ENCODE measurements around the gene TBX21. TPM values are rescaled to one million over a fixed set of nuclear protein-coding genes. Genes with fewer than 3 reads are reported as not detected.
A peak's percentile ranks its signal among the peaks of the same experiment; 100 is the strongest.

The TBX21 gene
- total RNA-seq, 8 experiments from 2014 or later, result 0.04 to 0.38 (median 0.14) TPM; not detected in 3

- Histone ChIP-seq H3K4me3 (no peak overlapping the region), H3K27ac (no peak overlapping the region), H3K4me1 (replicated peaks in 1 of 2) (peaks cover 0 to 10% of the 10 kb centered on the region in 2 donors)
- ATAC-seq (replicated peaks in 6 of 8), result peak in 7 of 8 experiments; percentile 27 to 70 (median 32)
- 0% methylated on average over 5 of the region's 36 CpGs; no CpG with 5 or more reads in 9 of the 10 experiments for WGBS, 10 experiments
- in situ Hi-C loops (cut with MboI; ENCODE audit: low pct_unique_long_range_greater_than_20kb in 2 of 9, low sequenced_read_pairs in 9 of 9, unreplicated experiment in 9 of 9), result no loop called here
Measured at GRCh38 chr17:47720754-47721533, 12.1 kb upstream of the TBX21 start.

- H3K4me3 ChIP-seq, result no peak overlapping the region
- peaks cover 0 to 10% of the 10 kb centered on the region in 2 donors for H3K4me1 ChIP-seq (replicated peaks in 1 of 2)
- WGBS, 10 experiments, result 0 to 60% (median 40%) methylated on average over 1 to 4 of the region's 8 CpGs; no CpG with 5 or more reads in 4 of the 10 experiments
- H3K27ac ChIP-seq, result no peak overlapping the region
- in situ Hi-C loops (cut with MboI; ENCODE audit: low pct_unique_long_range_greater_than_20kb in 2 of 9, low sequenced_read_pairs in 9 of 9, unreplicated experiment in 9 of 9), result no loop called here
- ATAC-seq (replicated peaks in 6 of 8), result no peak
Measured at GRCh38 chr17:47721725-47722124, 11.3 kb upstream of the TBX21 start.

GRCh38 chr17:47724705-47725104, 8.3 kb upstream of the TBX21 start:
- Histone ChIP-seq H3K4me1 (replicated peaks in 1 of 2) (no peaks in the 10 kb centered on the region), H3K4me3 (no peak overlapping the region), H3K27ac (no peak overlapping the region)
- WGBS, 10 experiments, result 0 to 50% (median 35%) methylated on average over 1 to 2 of the region's 2 CpGs; no CpG with 5 or more reads in 4 of the 10 experiments
- in situ Hi-C loops (cut with MboI; ENCODE audit: low pct_unique_long_range_greater_than_20kb in 2 of 9, low sequenced_read_pairs in 9 of 9, unreplicated experiment in 9 of 9), result no loop called here
- no peak for ATAC-seq (replicated peaks in 6 of 8)

- Histone ChIP-seq H3K27ac (no peak overlapping the region), H3K4me1 (replicated peaks in 1 of 2) (no peaks in the 10 kb centered on the region), H3K4me3 (no peak overlapping the region)
- no CpG with 5 or more reads among the region's 13 CpGs for WGBS, 10 experiments
- ATAC-seq (replicated peaks in 6 of 8), result no peak
- in situ Hi-C loops (cut with MboI; ENCODE audit: low pct_unique_long_range_greater_than_20kb in 2 of 9, low sequenced_read_pairs in 9 of 9, unreplicated experiment in 9 of 9), result no loop called here
Measured at GRCh38 chr17:47725446-47726111, 7.5 kb upstream of the TBX21 start.

- 40 to 74% (median 60%) methylated on average over 1 to 6 of the region's 12 CpGs; no CpG with 5 or more reads in 5 of the 10 experiments for WGBS, 10 experiments
- peak in 1 of 8 experiments; percentile 14 for ATAC-seq (replicated peaks in 6 of 8)
Measured at GRCh38 chr17:47726796-47727703, 6.0 kb upstream of the TBX21 start.

GRCh38 chr17:47727704-47728036, 5.4 kb upstream of the TBX21 start:
- WGBS, 10 experiments, result 18 to 29% methylated on average over 1 to 3 of the region's 9 CpGs; no CpG with 5 or more reads in 8 of the 10 experiments
- in situ Hi-C loops (cut with MboI; ENCODE audit: low pct_unique_long_range_greater_than_20kb in 2 of 9, low sequenced_read_pairs in 9 of 9, unreplicated experiment in 9 of 9), result no loop called here
- Histone ChIP-seq H3K27ac (no peak overlapping the region), H3K4me1 (replicated peaks in 1 of 2) (no peaks in the 10 kb centered on the region), H3K4me3 (no peak overlapping the region)
- no peak for ATAC-seq (replicated peaks in 6 of 8)

More at GRCh38 chr17:47726796-47727703, 6.0 kb upstream of the TBX21 start:
- no peak overlapping the region for H3K27ac ChIP-seq
- in situ Hi-C loops (cut with MboI; ENCODE audit: low pct_unique_long_range_greater_than_20kb in 2 of 9, low sequenced_read_pairs in 9 of 9, unreplicated experiment in 9 of 9), result no loop called here
- H3K4me1 ChIP-seq (replicated peaks in 1 of 2), result no peaks in the 10 kb centered on the region
- H3K4me3 ChIP-seq, result no peak overlapping the region

DNA sequence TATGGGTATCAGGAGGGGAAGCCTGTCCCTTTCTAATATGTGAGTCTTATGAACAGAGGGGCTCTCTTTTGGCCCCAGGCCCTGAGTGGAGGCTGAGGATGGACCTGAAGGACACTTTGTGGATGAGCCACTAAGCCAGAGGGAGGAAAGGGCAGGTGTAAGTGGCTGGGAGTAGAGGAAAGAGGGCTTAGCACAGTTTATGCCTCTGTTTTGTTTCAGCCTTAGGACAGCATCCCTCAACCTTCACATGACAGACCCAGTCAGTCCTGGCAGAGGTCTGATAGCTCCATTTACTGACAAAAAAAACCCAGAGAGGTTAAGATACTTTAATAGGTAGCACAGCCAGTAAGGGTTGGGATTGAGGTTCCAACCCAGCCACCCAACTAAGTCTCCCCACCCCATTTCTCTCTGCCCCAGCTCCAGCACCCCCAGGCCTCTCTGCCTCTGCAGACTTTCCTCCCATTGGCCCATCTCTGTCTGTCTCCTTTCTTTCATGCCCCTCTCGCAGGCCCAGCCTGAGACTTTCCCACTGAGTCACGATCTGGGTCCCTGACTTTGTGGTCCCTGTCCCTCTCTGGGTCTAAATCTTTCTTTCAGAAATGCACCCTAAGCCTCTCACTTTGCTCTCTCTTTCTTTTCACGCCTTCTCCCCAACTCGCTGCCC, 4.7 kb upstream of the TBX21 start:
- ATAC-seq (replicated peaks in 6 of 8), result no peak

GRCh38 chr17:47729476-47729875, 3.6 kb upstream of the TBX21 start:
- 27 to 46% (median 40%) methylated on average over 1 to 6 of the region's 8 CpGs; no CpG with 5 or more reads in 4 of the 10 experiments for WGBS, 10 experiments
- H3K4me3 ChIP-seq, result no peak overlapping the region
- H3K27ac ChIP-seq, result no peak overlapping the region
- H3K4me1 ChIP-seq (replicated peaks in 1 of 2), result peaks cover 0 to 3% of the 10 kb centered on the region in 2 donors
- ATAC-seq (replicated peaks in 6 of 8), result no peak
- in situ Hi-C loops (cut with MboI; ENCODE audit: low pct_unique_long_range_greater_than_20kb in 2 of 9, low sequenced_read_pairs in 9 of 9, unreplicated experiment in 9 of 9), result no loop called here

More for the DNA sequence above, 4.7 kb upstream of the TBX21 start:
- in situ Hi-C loops (cut with MboI; ENCODE audit: low pct_unique_long_range_greater_than_20kb in 2 of 9, low sequenced_read_pairs in 9 of 9, unreplicated experiment in 9 of 9), result no loop called here
- Histone ChIP-seq H3K4me3 (no peak overlapping the region), H3K4me1 (replicated peaks in 1 of 2) (no peaks in the 10 kb centered on the region), H3K27ac (no peak overlapping the region)
- 41 to 83% (median 61%) methylated on average over 1 to 4 of the region's 4 CpGs; no CpG with 5 or more reads in 4 of the 10 experiments for WGBS, 10 experiments

DNA sequence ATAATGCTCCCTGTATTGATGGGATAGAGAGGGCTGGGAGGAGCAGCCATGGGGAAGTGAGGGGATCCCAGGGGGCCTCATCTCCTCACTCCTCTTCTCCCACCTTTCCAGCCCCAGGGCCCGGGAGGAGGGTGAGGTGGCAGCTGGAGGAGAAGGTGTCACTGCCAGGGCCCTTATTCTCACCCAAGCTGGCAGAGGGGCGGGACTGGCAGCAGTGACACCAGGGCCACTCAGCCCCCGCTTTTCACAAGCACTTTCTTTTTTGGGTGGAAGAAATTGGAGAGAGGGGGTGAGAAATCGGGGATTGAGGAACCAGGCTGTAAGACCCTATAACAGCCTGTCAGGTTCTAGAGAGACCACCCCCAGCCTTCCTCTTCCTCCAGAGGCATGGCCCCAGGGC, 2.4 kb upstream of the TBX21 start:
- ATAC-seq (replicated peaks in 6 of 8), result no peak
- in situ Hi-C loops (cut with MboI; ENCODE audit: low pct_unique_long_range_greater_than_20kb in 2 of 9, low sequenced_read_pairs in 9 of 9, unreplicated experiment in 9 of 9), result no loop called here
- peaks cover 0 to 3% of the 10 kb centered on the region in 2 donors for H3K4me1 ChIP-seq (replicated peaks in 1 of 2)
- H3K4me3 ChIP-seq, result no peak overlapping the region
- H3K27ac ChIP-seq, result no peak overlapping the region
- WGBS, 10 experiments, result 86 to 100% methylated on average over 1 to 2 of the region's 4 CpGs; no CpG with 5 or more reads in 8 of the 10 experiments

DNA sequence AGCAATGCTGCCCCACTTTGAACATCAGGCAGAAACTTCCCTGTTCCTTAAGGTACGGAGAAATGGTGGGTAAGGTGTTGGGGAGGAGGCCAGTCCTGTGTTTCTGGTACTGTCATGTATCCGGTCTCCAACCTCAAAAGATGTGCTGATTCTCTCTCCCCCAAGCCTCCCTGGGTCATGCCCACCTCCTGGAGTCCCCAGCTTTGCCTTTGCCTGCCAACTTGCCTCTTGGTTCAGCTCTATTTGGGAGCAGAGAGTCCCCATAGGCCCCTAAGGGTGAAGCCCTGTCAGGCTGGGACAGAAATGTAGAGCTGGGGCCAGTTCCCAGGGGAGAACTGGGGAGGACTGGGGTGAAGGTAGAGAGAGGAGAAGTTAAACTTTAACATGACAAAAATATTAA, 1.6 kb upstream of the TBX21 start:
- no peak for ATAC-seq (replicated peaks in 6 of 8)
- WGBS, 10 experiments, result 0 to 50% (median 20%) methylated on average over 1 of the region's 2 CpGs; no CpG with 5 or more reads in 5 of the 10 experiments
- Histone ChIP-seq H3K27ac (no peak overlapping the region), H3K4me3 (no peak overlapping the region), H3K4me1 (replicated peaks in 1 of 2) (peaks cover 0 to 3% of the 10 kb centered on the region in 2 donors)
- in situ Hi-C loops (cut with MboI; ENCODE audit: low pct_unique_long_range_greater_than_20kb in 2 of 9, low sequenced_read_pairs in 9 of 9, unreplicated experiment in 9 of 9), result no loop called here

DNA sequence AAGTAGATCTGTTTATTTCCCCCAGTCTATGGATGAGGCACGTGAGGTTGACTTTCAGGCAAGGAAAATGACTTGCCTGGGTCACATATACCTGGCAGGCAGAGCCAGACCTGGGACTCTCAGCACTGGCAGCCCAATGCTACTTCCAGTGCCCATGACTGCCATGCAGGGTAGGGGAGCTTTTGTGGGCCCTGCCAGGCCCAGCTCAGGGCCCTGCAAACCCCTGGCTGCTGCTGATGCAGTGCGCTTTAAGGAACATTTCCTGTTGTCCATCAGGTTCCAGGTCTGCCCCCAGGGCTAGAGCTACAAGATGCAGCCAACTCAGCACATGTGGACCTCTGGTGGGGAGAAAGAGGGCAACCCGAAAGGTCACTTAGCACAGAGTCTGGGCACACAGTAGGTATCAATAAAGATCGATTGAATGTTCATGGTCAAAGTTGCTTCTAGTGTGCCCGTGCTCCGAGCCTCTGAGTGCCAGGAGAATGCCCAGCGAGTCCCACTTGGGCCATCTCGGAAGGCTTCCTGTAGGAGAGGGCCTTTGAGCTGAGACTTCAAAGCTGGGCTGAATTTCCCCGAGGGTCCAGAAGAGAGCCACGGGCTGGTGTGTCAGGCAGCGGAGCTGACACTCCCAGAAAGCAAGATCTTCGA, 513 bp upstream of the TBX21 start:
- WGBS, 10 experiments, result 35 to 92% (median 47%) methylated on average over 2 to 8 of the region's 12 CpGs; no CpG with 5 or more reads in 4 of the 10 experiments
- Histone ChIP-seq H3K27ac (no peak overlapping the region), H3K4me1 (replicated peaks in 1 of 2) (peaks cover 0 to 3% of the 10 kb centered on the region in 2 donors), H3K4me3 (peak overlapping the region in 1 of 5 donors; percentile 32)
- ATAC-seq (replicated peaks in 6 of 8), result no peak
- in situ Hi-C loops (cut with MboI; ENCODE audit: low pct_unique_long_range_greater_than_20kb in 2 of 9, low sequenced_read_pairs in 9 of 9, unreplicated experiment in 9 of 9), result no loop called here

All from motor neuron (in vitro differentiated cells).